Measurements from ENCODE around the gene FBXL2.
A peak's percentile ranks its signal among the peaks of the same experiment; 100 is the strongest.

Gene FBXL2

DNA sequence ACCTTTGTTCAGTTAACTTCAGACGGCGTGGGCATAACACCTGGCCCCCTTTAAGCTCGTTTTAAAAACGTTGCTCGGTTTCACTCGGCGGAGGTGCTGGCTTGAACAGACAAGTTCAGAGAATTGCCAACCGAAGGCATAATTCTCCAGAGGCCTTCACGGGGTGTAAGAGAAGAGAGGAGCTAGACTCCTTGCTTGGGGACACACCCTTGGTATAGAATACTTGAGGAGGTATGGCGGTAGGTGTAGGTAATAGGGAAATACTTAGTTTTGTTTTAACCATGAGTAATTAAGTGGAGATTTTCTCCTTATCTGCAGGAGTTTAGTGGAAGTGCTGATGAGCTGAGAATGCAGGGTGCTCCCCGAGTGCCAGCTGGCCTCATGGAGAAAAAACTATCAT is 921 bp downstream of the FBXL2 start:
- Histone ChIP-seq H3K4me2 (ENCODE audit: low read length) (peak overlapping the region; percentile 86), H4K20me1 (ENCODE audit: insufficient read depth, low read length) (no peaks in the 10 kb centered on the region), H3K27me3 (ENCODE audit: low read depth, low read length) (no peaks in the 10 kb centered on the region), H3K9me3 (ENCODE audit: insufficient read depth, low read length) (no peaks in the 10 kb centered on the region), H3K4me1 (ENCODE audit: low read length) (peaks cover 11% of the 10 kb centered on the region), H2AFZ (ENCODE audit: low read depth, low read length) (peak overlapping the region; percentile 44), H3K9ac (ENCODE audit: low read length) (peak overlapping the region; percentile 54), H3K27ac (ENCODE audit: low read length) (no peak overlapping the region), H3K4me3 (ENCODE audit: low read length) (peak overlapping the region; percentile 79), H3K79me2 (ENCODE audit: low read length) (no peaks in the 10 kb centered on the region), H3K36me3 (replicated peaks; ENCODE audit: low read depth, low read length) (no peaks in the 10 kb centered on the region)
- TF ChIP-seq, protein P1, sequence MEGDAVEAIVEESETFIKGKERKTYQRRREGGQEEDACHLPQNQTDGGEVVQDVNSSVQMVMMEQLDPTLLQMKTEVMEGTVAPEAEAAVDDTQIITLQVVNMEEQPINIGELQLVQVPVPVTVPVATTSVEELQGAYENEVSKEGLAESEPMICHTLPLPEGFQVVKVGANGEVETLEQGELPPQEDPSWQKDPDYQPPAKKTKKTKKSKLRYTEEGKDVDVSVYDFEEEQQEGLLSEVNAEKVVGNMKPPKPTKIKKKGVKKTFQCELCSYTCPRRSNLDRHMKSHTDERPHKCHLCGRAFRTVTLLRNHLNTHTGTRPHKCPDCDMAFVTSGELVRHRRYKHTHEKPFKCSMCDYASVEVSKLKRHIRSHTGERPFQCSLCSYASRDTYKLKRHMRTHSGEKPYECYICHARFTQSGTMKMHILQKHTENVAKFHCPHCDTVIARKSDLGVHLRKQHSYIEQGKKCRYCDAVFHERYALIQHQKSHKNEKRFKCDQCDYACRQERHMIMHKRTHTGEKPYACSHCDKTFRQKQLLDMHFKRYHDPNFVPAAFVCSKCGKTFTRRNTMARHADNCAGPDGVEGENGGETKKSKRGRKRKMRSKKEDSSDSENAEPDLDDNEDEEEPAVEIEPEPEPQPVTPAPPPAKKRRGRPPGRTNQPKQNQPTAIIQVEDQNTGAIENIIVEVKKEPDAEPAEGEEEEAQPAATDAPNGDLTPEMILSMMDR (IDR thresholded peaks at IDR 0.05; ENCODE audit: low read depth, low read length) = no peak
- TF ChIP-seq EZH2phosphoT487 (IDR thresholded peaks at IDR 0.05; ENCODE audit: low read depth) = no peak

DNA sequence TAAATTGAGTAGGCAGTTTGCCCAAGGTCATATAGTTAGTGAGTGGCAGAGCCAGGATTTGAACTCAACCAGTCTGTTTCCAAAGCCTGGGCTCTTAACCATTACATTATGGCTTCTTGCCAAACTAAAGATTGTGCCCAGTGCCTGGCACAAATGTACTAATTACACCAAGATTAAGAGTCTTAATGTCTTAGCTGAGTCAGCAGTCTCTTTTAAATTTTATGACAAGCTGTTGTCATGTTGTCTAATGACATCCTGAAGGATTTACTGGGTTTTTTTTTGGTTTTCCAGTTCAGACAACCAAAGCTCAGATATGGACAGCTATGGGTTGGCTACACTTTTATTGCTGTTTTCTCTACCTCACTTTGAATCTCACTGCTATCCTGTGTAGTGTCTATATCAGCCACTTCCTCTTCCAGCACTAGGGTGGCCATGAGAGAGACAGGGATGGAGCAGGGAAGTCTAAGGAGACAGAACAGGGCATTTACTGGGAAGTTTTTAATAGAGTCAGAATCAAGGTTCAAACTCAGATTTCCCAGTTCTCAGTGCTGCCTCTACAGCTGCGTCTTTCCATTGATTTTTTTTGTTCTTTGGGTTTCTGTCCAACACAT is 10.5 kb downstream of the FBXL2 start:
- no peaks in the 10 kb centered on the region for H3K79me2 ChIP-seq (ENCODE audit: low read length)
- TF ChIP-seq, protein P1 (IDR thresholded peaks at IDR 0.05; ENCODE audit: low read depth, low read length) = no peak
- TF ChIP-seq EZH2phosphoT487 (IDR thresholded peaks at IDR 0.05; ENCODE audit: low read depth) = no peak
- H3K4me3 ChIP-seq (ENCODE audit: low read length) = no peak overlapping the region

DNA sequence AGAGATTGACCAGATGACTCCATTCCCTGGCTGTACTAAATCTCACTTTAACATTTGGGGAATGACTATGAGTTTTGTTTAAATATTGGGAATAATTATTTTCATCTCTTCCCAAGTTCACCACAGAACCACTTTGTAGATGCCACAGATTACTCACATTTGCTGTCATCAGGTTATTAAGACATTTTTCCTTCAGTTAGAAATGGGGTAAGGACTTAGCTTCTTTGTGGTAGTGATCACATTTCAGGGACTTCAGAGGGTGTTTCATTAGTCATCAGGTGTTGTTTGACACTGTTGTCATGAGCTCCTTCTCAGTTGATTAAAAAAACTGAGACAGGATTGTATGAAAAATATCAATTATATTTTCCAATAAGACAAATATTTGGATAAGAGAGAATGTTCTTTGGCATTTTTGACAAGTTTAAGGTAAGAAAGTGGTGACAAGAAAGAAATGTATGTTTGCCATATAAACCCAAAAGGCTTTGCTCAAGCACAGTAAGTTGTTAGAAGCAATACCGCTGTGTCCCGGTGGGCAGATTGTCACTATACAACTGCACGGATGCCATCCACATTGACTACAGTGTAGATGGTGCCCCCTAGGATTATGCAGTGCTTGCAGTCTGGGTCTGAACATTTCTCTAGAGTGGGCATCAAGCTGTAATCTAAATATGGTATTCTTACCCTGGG is 22.3 kb downstream of the FBXL2 start:
- TF ChIP-seq, protein P1 (IDR thresholded peaks at IDR 0.05; ENCODE audit: low read depth, low read length) = no peak
- TF ChIP-seq EZH2phosphoT487 (IDR thresholded peaks at IDR 0.05; ENCODE audit: low read depth) = no peak
- H3K4me2 ChIP-seq (ENCODE audit: low read length) = no peak overlapping the region
- H3K4me3 ChIP-seq (ENCODE audit: low read length) = no peak overlapping the region
- no peaks in the 10 kb centered on the region for H3K79me2 ChIP-seq (ENCODE audit: low read length)
- no peaks in the 10 kb centered on the region for H3K36me3 ChIP-seq (replicated peaks; ENCODE audit: low read depth, low read length)
- H3K9me3 ChIP-seq (ENCODE audit: insufficient read depth, low read length) = no peaks in the 10 kb centered on the region
- no peaks in the 10 kb centered on the region for H3K4me1 ChIP-seq (ENCODE audit: low read length)
- no peak overlapping the region for H2AFZ ChIP-seq (ENCODE audit: low read depth, low read length)
- no peaks in the 10 kb centered on the region for H3K27me3 ChIP-seq (ENCODE audit: low read depth, low read length)
- no peak overlapping the region for H3K9ac ChIP-seq (ENCODE audit: low read length)
- no peak overlapping the region for H3K27ac ChIP-seq (ENCODE audit: low read length)
- no peaks in the 10 kb centered on the region for H4K20me1 ChIP-seq (ENCODE audit: insufficient read depth, low read length)

More for the DNA sequence above, 10.5 kb downstream of the FBXL2 start:
- no peaks in the 10 kb centered on the region for H3K27me3 ChIP-seq (ENCODE audit: low read depth, low read length)
- H3K27ac ChIP-seq (ENCODE audit: low read length) = no peak overlapping the region
- no peak overlapping the region for H3K4me2 ChIP-seq (ENCODE audit: low read length)
- H3K9me3 ChIP-seq (ENCODE audit: insufficient read depth, low read length) = no peaks in the 10 kb centered on the region
- H4K20me1 ChIP-seq (ENCODE audit: insufficient read depth, low read length) = no peaks in the 10 kb centered on the region
- H3K9ac ChIP-seq (ENCODE audit: low read length) = no peak overlapping the region
- H3K4me1 ChIP-seq (ENCODE audit: low read length) = no peaks in the 10 kb centered on the region
- H3K36me3 ChIP-seq (replicated peaks; ENCODE audit: low read depth, low read length) = no peaks in the 10 kb centered on the region
- H2AFZ ChIP-seq (ENCODE audit: low read depth, low read length) = no peak overlapping the region

DNA sequence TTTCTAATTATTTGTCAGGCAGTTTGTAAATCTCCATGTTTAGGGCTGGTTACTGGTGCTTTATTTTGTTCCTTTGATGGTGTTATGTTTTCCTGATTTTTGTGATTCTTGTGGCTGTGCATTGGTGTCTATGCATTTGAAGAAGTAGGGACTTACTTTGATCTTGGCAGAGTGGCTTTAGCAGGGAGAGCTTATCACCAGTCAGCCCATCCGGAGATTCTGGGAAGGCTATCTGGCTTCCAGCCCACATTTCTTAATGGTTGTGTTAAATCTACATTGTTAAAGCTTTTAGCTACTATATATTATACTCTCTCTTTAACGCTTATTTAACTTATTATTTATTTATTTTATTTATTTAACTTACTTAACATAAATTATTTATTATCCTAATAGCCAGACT is 35.1 kb downstream of the FBXL2 start:
- H2AFZ ChIP-seq (ENCODE audit: low read depth, low read length) = no peak overlapping the region
- TF ChIP-seq, protein P1 (IDR thresholded peaks at IDR 0.05; ENCODE audit: low read depth, low read length) = no peak
- TF ChIP-seq EZH2phosphoT487 (IDR thresholded peaks at IDR 0.05; ENCODE audit: low read depth) = no peak
- H3K27me3 ChIP-seq (ENCODE audit: low read depth, low read length) = no peaks in the 10 kb centered on the region
- no peaks in the 10 kb centered on the region for H4K20me1 ChIP-seq (ENCODE audit: insufficient read depth, low read length)
- H3K79me2 ChIP-seq (ENCODE audit: low read length) = no peaks in the 10 kb centered on the region
- no peak overlapping the region for H3K4me3 ChIP-seq (ENCODE audit: low read length)
- H3K4me1 ChIP-seq (ENCODE audit: low read length) = no peaks in the 10 kb centered on the region
- no peaks in the 10 kb centered on the region for H3K9me3 ChIP-seq (ENCODE audit: insufficient read depth, low read length)
- no peak overlapping the region for H3K4me2 ChIP-seq (ENCODE audit: low read length)
- H3K36me3 ChIP-seq (replicated peaks; ENCODE audit: low read depth, low read length) = no peaks in the 10 kb centered on the region
- H3K27ac ChIP-seq (ENCODE audit: low read length) = no peak overlapping the region
- no peak overlapping the region for H3K9ac ChIP-seq (ENCODE audit: low read length)

All from OCI-LY3 (cell line).